ENCODE results near the gene TBC1D2.

Gene TBC1D2

GRCh38 chr9:98181746-98182068 is 73.7 kb downstream of the TBC1D2 start:
- H3K27me3 Mint-ChIP-seq (ENCODE audit: low read depth) = peaks cover 4% of the 10 kb centered on the region
- no peaks in the 10 kb centered on the region for H3K4me1 Mint-ChIP-seq
- no peaks in the 10 kb centered on the region for H3K9me3 Mint-ChIP-seq
- peak overlapping the region in 2 of 3 experiments; percentile 8 to 75 for H3K27ac Mint-ChIP-seq
- no peak for TF ChIP-seq CTCF (IDR thresholded peaks at IDR 0.05; ENCODE audit: unreplicated experiment in 3 of 3)
- no peak overlapping the region for H3K4me3 Mint-ChIP-seq
- H3K36me3 Mint-ChIP-seq (ENCODE audit: low read depth) = no peaks in the 10 kb centered on the region

GRCh38 chr9:98180996-98181395 is 74.5 kb downstream of the TBC1D2 start:
- H3K36me3 Mint-ChIP-seq (ENCODE audit: low read depth) = no peaks in the 10 kb centered on the region
- TF ChIP-seq CTCF (IDR thresholded peaks at IDR 0.05; ENCODE audit: unreplicated experiment in 3 of 3) = no peak
- no peaks in the 10 kb centered on the region for H3K4me1 Mint-ChIP-seq
- H3K4me3 Mint-ChIP-seq = no peak overlapping the region
- H3K27ac Mint-ChIP-seq = no peak overlapping the region
- no peaks in the 10 kb centered on the region for H3K9me3 Mint-ChIP-seq
- peaks cover 11% of the 10 kb centered on the region for H3K27me3 Mint-ChIP-seq (ENCODE audit: low read depth)

GRCh38 chr9:98178874-98179850 is 76.3 kb downstream of the TBC1D2 start:
- Mint-ChIP-seq H3K4me1 (no peaks in the 10 kb centered on the region), H3K9me3 (no peaks in the 10 kb centered on the region)

GRCh38 chr9:98176391-98177259 is 78.8 kb downstream of the TBC1D2 start:
- no peaks in the 10 kb centered on the region for H3K36me3 Mint-ChIP-seq (ENCODE audit: low read depth)
- no peak for TF ChIP-seq CTCF (IDR thresholded peaks at IDR 0.05; ENCODE audit: unreplicated experiment in 3 of 3)
- H3K9me3 Mint-ChIP-seq = no peaks in the 10 kb centered on the region
- peaks cover 2% of the 10 kb centered on the region for H3K4me1 Mint-ChIP-seq
- peaks cover 14% of the 10 kb centered on the region for H3K27me3 Mint-ChIP-seq (ENCODE audit: low read depth)
- no peak overlapping the region for H3K4me3 Mint-ChIP-seq
- no peak overlapping the region for H3K27ac Mint-ChIP-seq

More at GRCh38 chr9:98178874-98179850, 76.3 kb downstream of the TBC1D2 start:
- Mint-ChIP-seq H3K4me3 (no peak overlapping the region), H3K36me3 (ENCODE audit: low read depth) (no peaks in the 10 kb centered on the region), H3K27ac (no peak overlapping the region), H3K27me3 (ENCODE audit: low read depth) (peaks cover 9% of the 10 kb centered on the region)
- TF ChIP-seq CTCF (IDR thresholded peaks at IDR 0.05; ENCODE audit: unreplicated experiment in 3 of 3) = no peak

GRCh38 chr9:98175762-98176161 is 79.7 kb downstream of the TBC1D2 start:
- Mint-ChIP-seq H3K27me3 (ENCODE audit: low read depth) (peaks cover 15% of the 10 kb centered on the region), H3K4me3 (no peak overlapping the region), H3K4me1 (peaks cover 9% of the 10 kb centered on the region)

More at GRCh38 chr9:98175762-98176161, 79.7 kb downstream of the TBC1D2 start:
- Mint-ChIP-seq H3K9me3 (no peaks in the 10 kb centered on the region), H3K36me3 (ENCODE audit: low read depth) (no peaks in the 10 kb centered on the region), H3K27ac (no peak overlapping the region)
- TF ChIP-seq CTCF (IDR thresholded peaks at IDR 0.05; ENCODE audit: unreplicated experiment in 3 of 3) = no peak

Measured in nephron (organoid).